ENCODE data around the gene FMN2. TPM values are rescaled to one million over a fixed set of nuclear protein-coding genes. Genes with fewer than 3 reads are reported as not detected.

Gene FMN2
- total RNA-seq, 4 donors from 2014 or later, result 0.75 to 1.8 (median 1.2) TPM

- TF ChIP-seq CTCF (IDR thresholded peaks at IDR 0.05; ENCODE audit: low read depth), result no peak
Observed at GRCh38 chr1:240235521-240236288, 144.0 kb downstream of the FMN2 start.

- no peak for TF ChIP-seq CTCF (IDR thresholded peaks at IDR 0.05; ENCODE audit: low read depth)
Observed at GRCh38 chr1:240237305-240237721, 145.6 kb downstream of the FMN2 start.

GRCh38 chr1:240239309-240239708 lies 147.6 kb downstream of the FMN2 start:
- TF ChIP-seq CTCF (IDR thresholded peaks at IDR 0.05; ENCODE audit: low read depth), result no peak

GRCh38 chr1:240241278-240241677 lies 149.6 kb downstream of the FMN2 start:
- TF ChIP-seq CTCF (IDR thresholded peaks at IDR 0.05; ENCODE audit: low read depth), result no peak

GRCh38 chr1:240242601-240243144 lies 151.0 kb downstream of the FMN2 start:
- no peak for TF ChIP-seq CTCF (IDR thresholded peaks at IDR 0.05; ENCODE audit: low read depth)

GRCh38 chr1:240244968-240245628 lies 153.4 kb downstream of the FMN2 start:
- no peak for TF ChIP-seq CTCF (IDR thresholded peaks at IDR 0.05; ENCODE audit: low read depth)

- TF ChIP-seq CTCF (IDR thresholded peaks at IDR 0.05; ENCODE audit: low read depth), result no peak
Observed at GRCh38 chr1:240245629-240246020, 153.9 kb downstream of the FMN2 start.

All from subcutaneous adipose tissue (tissue), 4 donors.